CD4-positive, alpha-beta memory T cell (primary cell): Measurements from ENCODE around the gene MUS81. TPM values are rescaled to one million over a fixed set of nuclear protein-coding genes. Genes with fewer than 3 reads are reported as not detected.

ENCODE experiments used
- CTCF ChIA-PET: fragments of 350-600 bp; sonication (Branson Sonifier 250); formaldehyde crosslinking; loops from one replicate; lab custom pipeline; 2021; ENCODE audit warnings: inconsistent platforms; ENCODE audit not compliant: partially characterized antibody; lab: Charles Lee
- POLR2A ChIA-PET: fragments of 350-600 bp; sonication (Branson Sonifier 250); formaldehyde crosslinking; loops from one replicate; lab custom pipeline; 2021; ENCODE audit not compliant: partially characterized antibody; lab: Charles Lee
- DNase-seq, 5 donors: peaks; one replicate each; pipeline versions ENCODE4 v3.0.0 to v3.0.0-alpha.2; 2020 to 2022; ENCODE audit warnings: mixed read lengths in 1 of 5
- H3K27ac ChIP-seq: one replicate; pipeline ENCODE4 v1.7.0; 2013; ENCODE audit warnings: low read depth, low read length
- H3K27me3 ChIP-seq: 2 replicates; pipeline ENCODE4 v1.7.0; 2013; ENCODE audit warnings: mild to moderate bottlenecking, low read length, moderate library complexity; ENCODE audit not compliant: insufficient read depth
- H3K36me3 ChIP-seq: 2 replicates; pipeline ENCODE4 v1.7.0; 2013; ENCODE audit warnings: mild to moderate bottlenecking, low read length, moderate library complexity; ENCODE audit not compliant: insufficient read depth
- H3K4me1 ChIP-seq: 2 replicates; pipeline ENCODE4 v1.7.0; 2013; ENCODE audit warnings: mild to moderate bottlenecking, low read length, moderate library complexity; ENCODE audit not compliant: insufficient read depth
- H3K4me3 ChIP-seq, 2 donors: one replicate each; pipeline ENCODE4 v1.7.0; 2013; ENCODE audit warnings: low read length in 2 of 2, mild to moderate bottlenecking in 1 of 2
- H3K9me3 ChIP-seq, 2 donors: one replicate each; pipeline ENCODE4 v1.7.0; 2013; ENCODE audit warnings: low read length in 2 of 2, control low read depth in 1 of 2; ENCODE audit not compliant: control insufficient read depth in 1 of 2
- H3K27ac Mint-ChIP-seq, 7 donors: one replicate each; pipeline ENCODE4 v1.8.0; 2020 to 2021; ENCODE audit warnings: mixed read lengths in 7 of 7, mild to moderate bottlenecking in 6 of 7, inconsistent platforms in 3 of 7, moderate library complexity in 3 of 7
- H3K27me3 Mint-ChIP-seq, 2 donors: one replicate each; pipeline ENCODE4 v1.8.0; 2020 to 2021; ENCODE audit warnings: mixed read lengths in 2 of 2
- H3K36me3 Mint-ChIP-seq, 2 donors: one replicate each; pipeline ENCODE4 v1.8.0; 2020 to 2021; ENCODE audit warnings: mixed read lengths in 2 of 2, inconsistent platforms in 1 of 2, mild to moderate bottlenecking in 1 of 2
- H3K4me1 Mint-ChIP-seq, 4 donors: one replicate each; pipeline ENCODE4 v1.8.0; 2020 to 2021; ENCODE audit warnings: mixed read lengths in 4 of 4, mild to moderate bottlenecking in 1 of 4
- H3K4me3 Mint-ChIP-seq, 8 donors: one replicate each; pipeline ENCODE4 v1.8.0; 2020 to 2021; ENCODE audit warnings: mixed read lengths in 8 of 8, mild to moderate bottlenecking in 7 of 8, moderate library complexity in 6 of 8, inconsistent platforms in 3 of 8
- H3K9me3 Mint-ChIP-seq, 8 donors: one replicate each; pipeline ENCODE4 v1.8.0; 2020 to 2021; ENCODE audit warnings: mixed read lengths in 8 of 8, mild to moderate bottlenecking in 5 of 8, inconsistent platforms in 3 of 8, moderate library complexity in 1 of 8
- intact Hi-C: fragments of 100-400 bp; cut with micrococcal nuclease; formaldehyde crosslinking; loops from one replicate; pipeline ENCODE4 v1.15.1; 2023
- polyA plus RNA-seq, 2 donors: library from polyadenylated mRNA; unstranded; fragments of 300-500 nt; fragmentation: Illumina TruSeq; gene quantifications; one replicate each; pipeline ENCODE4 v1.2.3, GENCODE V29; 2021
- total RNA-seq, 2 experiments: library from RNA; stranded (reverse); gene quantifications; one replicate each; pipeline ENCODE4 v1.2.3, GENCODE V29; 2021

MUS81 gene
- total and polyA plus RNA-seq, 4 experiments from 2014 or later: 24.0 to 95.5 (median 62.3) TPM

DNA sequence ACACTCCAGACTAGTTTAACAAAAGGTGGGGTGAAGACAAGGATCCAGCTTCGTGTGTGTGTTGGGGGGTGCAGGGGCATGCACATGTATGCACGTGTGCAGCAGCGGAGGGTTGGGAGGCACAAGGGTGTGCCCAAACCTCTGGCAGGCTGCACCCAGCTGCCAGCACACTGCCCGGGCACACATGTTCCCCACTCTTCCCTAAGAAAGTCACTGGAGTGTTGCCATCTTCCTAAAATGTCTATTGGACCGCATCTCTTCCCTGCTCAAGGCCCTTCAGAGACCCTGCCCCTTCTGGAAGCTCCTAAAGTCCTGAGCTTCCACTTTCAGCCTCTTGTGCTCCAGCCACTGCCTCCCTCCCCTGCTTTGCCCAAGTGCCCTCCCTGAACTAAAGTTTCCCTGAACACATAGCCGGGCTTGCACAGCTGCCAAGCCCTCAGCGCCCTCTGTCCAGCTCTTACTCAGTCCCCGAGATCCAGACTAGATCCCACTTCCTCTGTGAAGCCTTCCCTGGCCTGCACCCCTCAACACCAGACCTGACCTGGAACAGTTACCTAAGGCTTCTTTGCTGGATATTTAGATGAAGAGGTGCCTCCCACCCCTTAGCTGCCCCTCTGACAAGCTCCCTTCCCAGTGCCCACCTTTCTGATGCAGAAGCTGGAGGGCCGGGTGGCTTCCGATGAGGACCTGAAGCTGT is 8.3 kb upstream of the MUS81 start:
- ChIA-PET CTCF (interaction anchor here (1.0 to 2.1 kb wide), 5 partner anchors 8 to 140 kb away, joined by 3 to 6 read pairs (median 5); partner anchors contain the start of genes FIBP, KAT5 and MUS81), POLR2A (interaction anchor here (0.7 to 6.4 kb wide), 14 partner anchors 9 to 199 kb away, joined by 3 to 32 read pairs (median 4); partner anchors contain the start of genes BANF1, CCDC85B, FIBP and MUS81)
- peaks cover 22 to 45% (median 34%) of the 10 kb centered on the region in 4 donors for H3K4me1 Mint-ChIP-seq
- no peak overlapping the region for H3K27ac ChIP-seq
- H3K27me3 ChIP-seq: no peaks in the 10 kb centered on the region
- peaks cover 51% of the 10 kb centered on the region in 2 donors for H3K36me3 Mint-ChIP-seq
- peaks cover 0 to 5% of the 10 kb centered on the region in 2 donors for H3K9me3 ChIP-seq
- peaks cover 50% of the 10 kb centered on the region for H3K36me3 ChIP-seq
- H3K4me3 Mint-ChIP-seq: peak overlapping the region in 2 of 8 donors; percentile 1 to 50
- H3K4me1 ChIP-seq: peaks cover 30% of the 10 kb centered on the region
- intact Hi-C loops: loop anchor here (10.0 kb wide), 1 partner anchor 717 kb away; the partner anchor contains the start of gene SYVN1
- no peak overlapping the region for H3K4me3 ChIP-seq
- peak overlapping the region in 2 of 7 donors; percentile 36 to 74 for H3K27ac Mint-ChIP-seq
- H3K27me3 Mint-ChIP-seq: no peaks in the 10 kb centered on the region
- peaks cover 0 to 6% (median 0%) of the 10 kb centered on the region in 8 donors for H3K9me3 Mint-ChIP-seq
- DNase-seq: no peak

- Mint-ChIP-seq H3K27ac (peak overlapping the region in 1 of 7 donors; percentile 79), H3K4me1 (peaks cover 22 to 45% (median 34%) of the 10 kb centered on the region in 4 donors), H3K4me3 (no peak overlapping the region), H3K36me3 (peaks cover 51% of the 10 kb centered on the region in 2 donors), H3K27me3 (no peaks in the 10 kb centered on the region), H3K9me3 (peaks cover 0 to 6% (median 0%) of the 10 kb centered on the region in 8 donors)
- POLR2A ChIA-PET: interaction anchor here (0.7 to 6.4 kb wide), 10 partner anchors 8 to 150 kb away, joined by 3 to 32 read pairs (median 6); partner anchors contain the start of genes BANF1, CCDC85B, FIBP and MUS81
- intact Hi-C loops: loop anchor here (10.0 kb wide), 1 partner anchor 718 kb away; the partner anchor contains the start of gene SYVN1
- H3K9me3 ChIP-seq: peaks cover 0 to 5% of the 10 kb centered on the region in 2 donors
- no peak overlapping the region for H3K4me3 ChIP-seq
- peaks cover 50% of the 10 kb centered on the region for H3K36me3 ChIP-seq
- no peak overlapping the region for H3K27ac ChIP-seq
- H3K27me3 ChIP-seq: no peaks in the 10 kb centered on the region
- CTCF ChIA-PET: interaction anchor here (1.0 to 2.1 kb wide), 6 partner anchors 7 to 141 kb away, joined by 3 to 7 read pairs (median 6); partner anchors contain the start of genes FIBP, KAT5 and MUS81
- no peak for DNase-seq
- H3K4me1 ChIP-seq: peaks cover 30% of the 10 kb centered on the region
Observed at GRCh38 chr11:65852508-65853245, 7.6 kb upstream of the MUS81 start.

GRCh38 chr11:65853246-65853979 is 6.8 kb upstream of the MUS81 start:
- intact Hi-C loops: loop anchor here (10.0 kb wide), 1 partner anchor 719 kb away; the partner anchor contains the start of gene SYVN1
- CTCF ChIA-PET: interaction anchor here (1.2 kb wide), 1 partner anchor 33 kb away, joined by 7 read pairs; no protein-coding TSS in a partner anchor
- H3K27me3 ChIP-seq: no peaks in the 10 kb centered on the region

DNA sequence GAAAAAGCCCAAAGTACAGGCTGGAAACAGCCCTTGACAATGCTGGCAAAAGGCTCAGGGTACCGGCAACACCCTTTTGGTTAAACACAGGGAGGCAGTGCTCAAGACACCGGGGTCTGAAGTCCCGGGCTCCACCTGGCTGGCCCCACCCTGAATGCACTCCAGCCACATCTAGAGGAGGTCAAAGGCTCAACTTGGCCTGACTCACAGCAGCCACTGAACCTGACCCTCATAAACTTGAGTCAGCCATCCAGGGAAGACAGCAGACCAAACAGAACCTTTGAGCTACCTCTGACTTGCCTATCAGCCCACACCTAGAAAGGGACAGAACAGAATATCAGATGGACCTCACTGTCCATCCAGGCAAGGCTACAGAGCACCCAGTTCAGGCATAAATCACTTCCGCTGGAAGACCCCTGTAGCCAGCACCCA is 6.1 kb upstream of the MUS81 start:
- POLR2A ChIA-PET: interaction anchor here (1.0 to 6.4 kb wide), 2 partner anchors 21 to 34 kb away, joined by 3 to 30 read pairs; partner anchors contain the start of genes FIBP and SNX32
- H3K27ac Mint-ChIP-seq: peak overlapping the region in 4 of 7 donors; percentile 41 to 79 (median 62)
- Histone ChIP-seq H3K27ac (peak overlapping the region; percentile 16), H3K36me3 (peaks cover 50% of the 10 kb centered on the region), H3K27me3 (no peaks in the 10 kb centered on the region), H3K4me3 (no peak overlapping the region), H3K9me3 (peaks cover 0 to 5% of the 10 kb centered on the region in 2 donors), H3K4me1 (peaks cover 38% of the 10 kb centered on the region)
- no peaks in the 10 kb centered on the region for H3K27me3 Mint-ChIP-seq
- peaks cover 29 to 56% (median 43%) of the 10 kb centered on the region in 4 donors for H3K4me1 Mint-ChIP-seq
- peak overlapping the region in 5 of 8 donors; percentile 35 to 77 (median 65) for H3K4me3 Mint-ChIP-seq
- CTCF ChIA-PET: interaction anchor here (11.0 kb wide), 1 partner anchor 33 kb away, joined by 281 read pairs; the partner anchor contains the start of genes CCDC85B and FIBP
- DNase-seq: no peak
- H3K36me3 Mint-ChIP-seq: peaks cover 51 to 59% of the 10 kb centered on the region in 2 donors
- peaks cover 0 to 6% (median 0%) of the 10 kb centered on the region in 8 donors for H3K9me3 Mint-ChIP-seq
- intact Hi-C loops: loop anchor here (10.0 kb wide), 1 partner anchor 719 kb away; the partner anchor contains the start of gene SYVN1

More at GRCh38 chr11:65853246-65853979, 6.8 kb upstream of the MUS81 start:
- Mint-ChIP-seq H3K27ac (peak overlapping the region in 4 of 7 donors; percentile 41 to 79 (median 67)), H3K4me1 (peaks cover 24 to 48% (median 38%) of the 10 kb centered on the region in 4 donors), H3K27me3 (no peaks in the 10 kb centered on the region), H3K9me3 (peaks cover 0 to 6% (median 0%) of the 10 kb centered on the region in 8 donors), H3K4me3 (no peak overlapping the region), H3K36me3 (peaks cover 51 to 56% of the 10 kb centered on the region in 2 donors)
- no peak overlapping the region for H3K4me3 ChIP-seq
- no peak for DNase-seq
- POLR2A ChIA-PET: interaction anchor here (1.0 to 6.4 kb wide), 7 partner anchors 16 to 133 kb away, joined by 3 to 30 read pairs (median 6); partner anchors contain the start of genes CCDC85B, FIBP, RNASEH2C and SNX32
- peaks cover 50% of the 10 kb centered on the region for H3K36me3 ChIP-seq
- peaks cover 31% of the 10 kb centered on the region for H3K4me1 ChIP-seq
- no peak overlapping the region for H3K27ac ChIP-seq
- peaks cover 0 to 5% of the 10 kb centered on the region in 2 donors for H3K9me3 ChIP-seq

- H3K27ac ChIP-seq: peak overlapping the region; percentile 60
- no peaks in the 10 kb centered on the region for H3K27me3 Mint-ChIP-seq
- H3K36me3 Mint-ChIP-seq: peaks cover 51 to 63% of the 10 kb centered on the region in 2 donors
- no peak for DNase-seq
- POLR2A ChIA-PET: interaction anchor here (1.1 to 6.4 kb wide), 3 partner anchors 9 to 36 kb away, joined by 4 to 30 read pairs (median 4); partner anchors contain the start of gene SNX32
- peak overlapping the region in 7 of 8 donors; percentile 63 to 96 (median 86) for H3K4me3 Mint-ChIP-seq
- peak overlapping the region in 1 of 2 donors; percentile 90 for H3K4me3 ChIP-seq
- H3K27ac Mint-ChIP-seq: peak overlapping the region in 4 of 7 donors; percentile 69 to 93 (median 70)
- peaks cover 50% of the 10 kb centered on the region for H3K36me3 ChIP-seq
- peaks cover 45% of the 10 kb centered on the region for H3K4me1 ChIP-seq
- H3K9me3 ChIP-seq: peaks cover 0 to 5% of the 10 kb centered on the region in 2 donors
- H3K4me1 Mint-ChIP-seq: peaks cover 32 to 66% (median 48%) of the 10 kb centered on the region in 4 donors
- intact Hi-C loops: loop anchor here (5.0 to 10.0 kb wide), 2 partner anchors 193 to 720 kb away; partner anchors contain the start of genes RELA and SYVN1
- CTCF ChIA-PET: interaction anchor here (11.0 kb wide), 1 partner anchor 32 kb away, joined by 281 read pairs; the partner anchor contains the start of genes CCDC85B and FIBP
- H3K27me3 ChIP-seq: no peaks in the 10 kb centered on the region
- H3K9me3 Mint-ChIP-seq: peaks cover 0 to 6% (median 0%) of the 10 kb centered on the region in 8 donors
Observed at GRCh38 chr11:65854852-65855837, 5.1 kb upstream of the MUS81 start.
